Tibial nerve (tissue), 3 donors: ENCODE results near the gene SIRPD.

ENCODE experiments used
- CTCF ChIP-seq, 5 experiments: fragments of 200-600 bp in 3 of 5; fragments of 450-650 bp in 2 of 5; sonication (generic) in 3 of 5; IDR thresholded peaks; one replicate each; pipeline ENCODE4 v1.5.1; 2016 to 2019; ENCODE audit warnings: antibody characterized with exemption in 5 of 5, mild to moderate bottlenecking in 3 of 5, moderate library complexity in 2 of 5
- POLR2A ChIP-seq, 2 donors: fragments of 450-650 bp; IDR thresholded peaks; one replicate each; pipeline ENCODE4 v1.6.1; 2017; ENCODE audit warnings: antibody characterized with exemption in 2 of 2, mild to moderate bottlenecking in 2 of 2, moderate library complexity in 2 of 2

DNA sequence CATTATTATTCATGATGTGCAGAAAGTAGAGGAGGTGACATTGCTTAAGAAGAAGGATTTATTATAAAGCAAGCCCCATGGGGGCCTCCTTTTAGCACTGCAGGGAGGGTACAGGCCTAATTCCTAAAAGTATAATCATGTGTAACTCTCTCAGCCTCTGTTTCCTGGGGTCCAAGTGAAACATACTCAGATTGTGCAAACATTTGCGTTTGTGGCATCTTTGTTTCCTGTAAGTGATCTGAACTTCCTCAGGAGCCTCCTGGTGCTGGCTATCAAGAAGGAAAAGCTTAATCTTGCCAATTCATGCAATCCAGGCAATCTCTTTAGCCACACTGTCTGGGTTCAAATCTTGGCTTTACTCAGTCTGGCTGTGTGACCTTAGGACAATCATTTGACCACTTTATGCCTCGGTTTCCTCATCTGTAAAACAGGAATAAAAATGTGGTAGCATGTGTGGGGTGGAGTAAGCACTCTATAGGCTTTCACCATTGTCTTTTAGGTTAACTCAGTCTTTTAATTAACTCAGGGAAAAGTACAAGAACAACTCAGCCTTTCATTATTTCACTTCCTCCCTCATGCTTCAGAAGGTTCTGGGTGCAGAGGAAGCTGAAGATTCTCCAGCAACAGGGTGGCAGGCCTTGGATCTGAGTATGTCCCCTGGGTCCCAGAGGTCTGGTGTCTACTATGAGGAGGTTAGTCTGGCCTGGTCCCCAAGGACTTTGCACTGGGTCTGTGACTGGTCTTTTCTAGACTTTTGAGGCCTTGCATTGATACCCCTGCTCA, 65.5 kb downstream of the SIRPD start:
- TF ChIP-seq CTCF (IDR thresholded peaks at IDR 0.05) (no peak), POLR2A (IDR thresholded peaks at IDR 0.05) (no peak)
